K562 treated with DMSO at 1 percent for 24 hours (cell line): ENCODE results near the gene ALDH3A2. TPM values are rescaled to one million over a fixed set of nuclear protein-coding genes. Genes with fewer than 3 reads are reported as not detected.

Experiments used
- total RNA-seq: library from RNA; unstranded; fragments of 300-600 nt; gene quantifications from 2 replicates; pipeline ENCODE4 v1.2.3, GENCODE V29; 2022; ENCODE audit warnings: low read depth; ENCODE audit not compliant: insufficient read depth

ALDH3A2 gene
- total RNA-seq = 0.87 and 1.00 TPM in 2 replicates

GRCh38 chr17:19648475-19649273 is at the start of gene ALDH3A2:
ALDH3A2 (plus strand) TSS chr17:19648751; CDS start chr17:19648972, 221 bp downstream.

GRCh38 chr17:19716108-19717030 is 67.8 kb downstream of the ALDH3A2 start, which contains the start of gene SLC47A2:
SLC47A2 (minus strand) TSS chr17:19716584; CDS start chr17:19716555, 29 bp downstream.

Other genes with a start within 250 kb of the ALDH3A2 start
- not detected in 2 replicates for gene RNF112, start 237.5 kb upstream of the ALDH3A2 start, total RNA-seq
- gene SLC47A1, start 114.9 kb upstream of the ALDH3A2 start, total RNA-seq = not detected in 2 replicates
- not detected in 2 replicates for gene SLC47A2, start 67.8 kb downstream of the ALDH3A2 start, total RNA-seq
- gene ALDH3A1, start 99.5 kb downstream of the ALDH3A2 start, total RNA-seq = not detected in 2 replicates
- 0.27 TPM in 1 of 2 replicates, not detected in the other for gene ULK2, start 219.2 kb downstream of the ALDH3A2 start, total RNA-seq